Activated naive CD4-positive, alpha-beta T cell treated with anti-CD3 and anti-CD28 coated beads for 36 hours (primary cell): ENCODE measurements around the gene PCMTD2. TPM values are rescaled to one million over a fixed set of nuclear protein-coding genes. Genes with fewer than 3 reads are reported as not detected.
"Not testable (repeated sequence)": the region's sequence is repeated elsewhere in the genome, so short reads cannot be mapped to it uniquely, and the experiment has no call there.

Experiments used
- CTCF ChIA-PET: fragments of 350-600 bp; sonication (Branson Sonifier 250); formaldehyde crosslinking; loops from one replicate; lab custom pipeline; 2021; ENCODE audit warnings: antibody characterized with exemption; lab: Charles Lee
- DNase-seq: peaks from one replicate; pipeline ENCODE4 v3.0.0-alpha.2; 2020
- H3K27ac Mint-ChIP-seq: one replicate; pipeline ENCODE4 v1.8.0; 2021; ENCODE audit warnings: mild to moderate bottlenecking, mixed read lengths
- H3K27me3 Mint-ChIP-seq: one replicate; pipeline ENCODE4 v1.8.0; 2021; ENCODE audit warnings: low read depth, mixed read lengths
- H3K36me3 Mint-ChIP-seq: one replicate; pipeline ENCODE4 v1.8.0; 2021; ENCODE audit warnings: low read depth, mixed read lengths
- H3K4me1 Mint-ChIP-seq: one replicate; pipeline ENCODE4 v1.8.0; 2021; ENCODE audit warnings: low read depth, mixed read lengths
- H3K4me3 Mint-ChIP-seq: one replicate; pipeline ENCODE4 v1.8.0; 2021; ENCODE audit warnings: mild to moderate bottlenecking, moderate library complexity, mixed read lengths
- H3K9me3 Mint-ChIP-seq: one replicate; pipeline ENCODE4 v1.8.0; 2021; ENCODE audit warnings: mixed read lengths
- intact Hi-C: fragments of 100-400 bp; cut with micrococcal nuclease; formaldehyde crosslinking; loops from one replicate; pipeline ENCODE4 v1.15.1; 2023
- total RNA-seq, 2 experiments: library from RNA; stranded (reverse); gene quantifications; one replicate each; pipeline ENCODE4 v1.2.3, GENCODE V29; 2021

Gene PCMTD2
- total RNA-seq, 2 experiments from 2014 or later: 34.5 to 36.7 TPM

GRCh38 chr20:64273109-64273508 lies 17.6 kb downstream of the PCMTD2 start:
- Mint-ChIP-seq H3K4me3 (no peak overlapping the region), H3K4me1 (peaks cover 3% of the 10 kb centered on the region), H3K27me3 (no peaks in the 10 kb centered on the region), H3K36me3 (peaks cover 13% of the 10 kb centered on the region), H3K9me3 (no peaks in the 10 kb centered on the region), H3K27ac (no peak overlapping the region)
- intact Hi-C loops: no loop called here
- CTCF ChIA-PET: no interaction called here
- DNase-seq: no peak

DNA sequence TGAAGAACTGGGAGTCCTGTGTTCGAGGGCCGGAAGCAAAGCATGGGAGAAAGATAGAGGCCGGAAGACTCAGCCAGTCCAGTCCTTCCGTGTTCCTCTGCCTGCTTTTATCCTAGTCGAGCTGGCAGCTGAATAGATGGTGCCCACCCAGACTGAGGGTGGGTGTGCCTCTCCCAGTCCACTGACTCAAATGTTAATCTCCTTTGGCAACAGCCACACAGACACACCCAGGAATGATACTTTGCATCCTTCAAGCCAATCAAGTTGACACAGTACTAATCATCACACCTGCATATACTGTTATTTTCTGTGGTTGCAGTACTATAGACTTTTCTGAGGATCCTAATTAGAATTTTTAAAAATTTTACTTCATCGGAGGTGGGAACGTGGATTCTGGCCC lies 21.3 kb downstream of the PCMTD2 start:
- no peak overlapping the region for H3K4me3 Mint-ChIP-seq

DNA sequence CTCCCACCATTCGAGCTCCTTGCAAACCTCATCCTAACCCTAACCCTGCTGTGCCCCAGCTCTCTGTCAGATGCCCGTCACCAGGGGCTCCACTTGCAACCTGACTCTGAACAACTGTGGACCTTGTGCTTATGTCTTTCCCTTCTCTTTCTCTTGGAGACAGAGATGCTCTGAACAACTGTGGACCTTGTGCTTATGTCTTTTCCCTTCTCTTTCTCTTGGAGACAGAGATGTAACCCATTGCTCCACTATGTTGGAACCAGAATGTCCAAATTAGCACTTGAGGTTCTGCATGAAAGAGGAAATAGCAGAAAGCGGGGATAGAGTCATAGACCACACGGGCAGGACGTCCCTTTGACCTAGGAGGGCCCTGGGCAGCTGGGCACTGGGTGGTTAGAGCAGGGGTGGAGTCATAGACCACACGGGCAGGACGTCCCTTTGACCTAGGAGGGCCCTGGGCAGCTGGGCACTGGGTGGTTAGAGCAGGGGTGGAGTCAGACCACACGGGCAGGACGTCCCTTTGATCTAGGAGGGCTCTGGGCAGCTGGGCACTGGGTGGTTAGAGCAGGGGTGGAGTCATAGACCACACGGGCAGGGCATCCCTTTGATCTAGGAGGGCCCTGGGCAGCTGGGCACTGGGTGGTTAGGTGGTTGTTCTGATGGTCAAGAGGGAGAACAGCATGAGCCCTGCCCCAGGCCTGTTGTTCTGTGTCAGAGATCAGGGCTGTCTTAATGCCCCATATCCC lies 22.2 kb downstream of the PCMTD2 start:
- Mint-ChIP-seq H3K27me3 (no peaks in the 10 kb centered on the region), H3K4me3 (no peak overlapping the region), H3K36me3 (peaks cover 10% of the 10 kb centered on the region), H3K9me3 (no peaks in the 10 kb centered on the region), H3K4me1 (peaks cover 7% of the 10 kb centered on the region), H3K27ac (no peak overlapping the region)
- no peak for DNase-seq
- intact Hi-C loops: no loop called here
- CTCF ChIA-PET: no interaction called here

More for the DNA sequence above, 21.3 kb downstream of the PCMTD2 start:
- Mint-ChIP-seq H3K9me3 (no peaks in the 10 kb centered on the region), H3K27ac (no peak overlapping the region), H3K27me3 (no peaks in the 10 kb centered on the region), H3K36me3 (peaks cover 10% of the 10 kb centered on the region), H3K4me1 (peaks cover 6% of the 10 kb centered on the region)
- no peak for DNase-seq
- CTCF ChIA-PET: no interaction called here
- intact Hi-C loops: no loop called here

- DNase-seq: no peak
- Mint-ChIP-seq H3K27me3 (no peaks in the 10 kb centered on the region), H3K9me3 (no peaks in the 10 kb centered on the region), H3K27ac (no peak overlapping the region), H3K4me3 (no peak overlapping the region), H3K36me3 (peaks cover 8% of the 10 kb centered on the region), H3K4me1 (peaks cover 7% of the 10 kb centered on the region)
- intact Hi-C loops: no loop called here
- CTCF ChIA-PET: no interaction called here
These were observed 22.8 kb downstream of the PCMTD2 start for GRCh38 chr20:64278317-64278681.

- Mint-ChIP-seq H3K9me3 (peaks cover 2% of the 10 kb centered on the region), H3K27me3 (no peaks in the 10 kb centered on the region), H3K36me3 (peaks cover 1% of the 10 kb centered on the region), H3K4me1 (peaks cover 6% of the 10 kb centered on the region), H3K4me3 (no peak overlapping the region), H3K27ac (no peak overlapping the region)
- intact Hi-C loops: no loop called here
- CTCF ChIA-PET: no interaction called here
- DNase-seq: no peak
These were observed 24.4 kb downstream of the PCMTD2 start for GRCh38 chr20:64279826-64280459.

GRCh38 chr20:64280460-64280843 lies 24.9 kb downstream of the PCMTD2 start:
- Mint-ChIP-seq H3K4me3 (no peak overlapping the region), H3K27ac (no peak overlapping the region), H3K36me3 (no peaks in the 10 kb centered on the region), H3K27me3 (no peaks in the 10 kb centered on the region), H3K9me3 (peaks cover 2% of the 10 kb centered on the region), H3K4me1 (peaks cover 4% of the 10 kb centered on the region)
- CTCF ChIA-PET: no interaction called here
- intact Hi-C loops: no loop called here
- no peak for DNase-seq

GRCh38 chr20:64283646-64284045 lies 28.1 kb downstream of the PCMTD2 start:
- Mint-ChIP-seq H3K36me3 (no peaks in the 10 kb centered on the region), H3K9me3 (peaks cover 2% of the 10 kb centered on the region), H3K4me3 (no peak overlapping the region), H3K4me1 (peaks cover 4% of the 10 kb centered on the region), H3K27ac (no peak overlapping the region), H3K27me3 (no peaks in the 10 kb centered on the region)
- DNase-seq: no peak
- CTCF ChIA-PET: no interaction called here
- intact Hi-C loops: no loop called here

- H3K4me3 Mint-ChIP-seq, intact Hi-C loops, H3K27me3 Mint-ChIP-seq, H3K36me3 Mint-ChIP-seq, H3K4me1 Mint-ChIP-seq, H3K9me3 Mint-ChIP-seq, H3K27ac Mint-ChIP-seq: not testable (repeated sequence)
- CTCF ChIA-PET: interaction anchor here (0.6 to 2.0 kb wide), 12 partner anchors 11 to 1187 kb away, joined by 3 to 20 read pairs (median 4); partner anchors contain the start of gene PCMTD2
- DNase-seq: peak; percentile 96
These were observed 30.3 kb downstream of the PCMTD2 start for GRCh38 chr20:64285579-64286446.

DNA sequence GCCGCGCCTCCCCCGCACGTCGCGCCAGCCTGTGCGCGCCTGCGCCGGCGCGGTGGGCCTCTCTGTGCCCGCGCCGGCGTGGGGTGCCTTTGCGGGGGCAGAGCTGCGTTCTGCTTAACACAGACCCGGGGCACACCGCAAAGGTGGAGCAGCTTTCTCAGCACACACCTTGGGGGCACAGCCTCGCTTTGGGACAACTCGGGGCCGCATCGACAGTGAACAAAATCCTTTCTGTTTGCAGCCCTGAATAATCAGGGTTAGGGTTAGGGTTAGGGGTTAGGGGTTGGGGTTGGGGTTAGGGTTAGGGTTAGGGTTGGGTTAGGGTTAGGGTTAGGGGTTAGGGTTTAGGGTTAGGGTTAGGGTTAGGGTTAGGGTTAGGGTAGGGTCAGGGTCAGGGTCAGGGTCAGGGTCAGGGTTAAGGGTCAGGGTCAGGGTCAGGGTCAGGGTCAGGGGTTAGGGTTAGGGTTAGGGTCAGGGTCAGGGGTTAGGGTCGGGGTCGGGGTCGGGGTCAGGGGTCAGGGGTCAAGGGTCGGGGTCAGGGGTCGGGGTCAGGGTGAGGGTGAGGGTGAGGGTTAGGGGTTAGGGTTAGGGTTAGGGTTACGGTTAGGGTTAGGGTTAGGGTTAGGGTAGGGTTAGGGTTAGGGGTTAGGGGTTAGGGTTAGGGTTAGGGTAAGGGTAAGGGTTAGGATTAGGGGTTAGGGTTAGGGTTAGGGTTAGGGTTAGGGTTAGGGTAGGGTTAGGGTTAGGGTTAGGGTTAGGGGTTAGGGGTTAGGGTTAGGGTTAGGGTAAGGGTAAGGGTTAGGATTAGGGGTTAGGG lies 31.1 kb downstream of the PCMTD2 start:
- CTCF ChIA-PET: interaction anchor here (0.6 to 2.0 kb wide), 10 partner anchors 12 to 1163 kb away, joined by 3 to 20 read pairs (median 4); partner anchors contain the start of gene PCMTD2

DNA sequence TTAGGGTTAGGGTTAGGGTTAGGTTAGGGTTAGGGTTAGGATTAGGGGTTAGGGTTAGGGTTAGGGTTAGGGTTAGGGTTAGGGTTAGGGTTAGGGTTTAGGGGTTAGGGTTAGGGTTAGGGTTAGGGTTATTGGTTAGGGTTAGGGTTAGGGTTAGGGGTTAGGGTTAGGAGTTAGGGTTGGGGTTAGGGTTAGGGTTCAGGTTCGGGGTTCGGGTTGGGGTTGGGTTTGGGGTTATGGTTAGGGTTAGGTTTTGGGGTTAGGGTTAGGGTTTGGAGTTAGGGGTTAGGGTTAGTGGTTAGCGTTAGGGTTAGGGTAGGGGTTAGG lies 31.7 kb downstream of the PCMTD2 start:
- DNase-seq, H3K4me1 Mint-ChIP-seq, intact Hi-C loops, CTCF ChIA-PET, H3K9me3 Mint-ChIP-seq, H3K27me3 Mint-ChIP-seq, H3K4me3 Mint-ChIP-seq, H3K27ac Mint-ChIP-seq, H3K36me3 Mint-ChIP-seq: not testable (repeated sequence)

More for the DNA sequence above, 31.1 kb downstream of the PCMTD2 start:
- H3K27me3 Mint-ChIP-seq, H3K4me3 Mint-ChIP-seq, DNase-seq, H3K9me3 Mint-ChIP-seq, intact Hi-C loops, H3K4me1 Mint-ChIP-seq, H3K27ac Mint-ChIP-seq, H3K36me3 Mint-ChIP-seq: not testable (repeated sequence)

DNA sequence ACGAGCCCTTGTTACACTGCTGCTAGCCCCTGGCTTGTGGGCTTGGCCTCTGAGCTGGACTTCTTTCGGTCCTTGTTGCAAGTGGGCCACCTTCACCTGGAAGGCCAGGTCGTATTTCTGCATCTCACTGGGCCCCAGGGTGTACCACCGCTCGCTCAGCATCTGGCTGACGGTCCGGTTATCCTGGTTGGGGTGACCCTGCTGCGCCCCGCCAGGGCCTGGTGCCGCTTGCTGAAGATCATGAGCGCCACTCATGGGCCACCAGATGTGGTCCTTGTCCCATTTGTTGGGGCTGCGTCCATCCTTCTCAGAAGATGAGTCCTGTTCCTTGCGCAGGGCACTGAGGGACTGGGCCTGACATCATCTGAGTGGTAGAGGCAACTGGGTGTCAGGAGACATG lies 36.6 kb downstream of the PCMTD2 start:
- H3K36me3 Mint-ChIP-seq, H3K4me1 Mint-ChIP-seq, H3K27me3 Mint-ChIP-seq, CTCF ChIA-PET, DNase-seq, H3K27ac Mint-ChIP-seq, intact Hi-C loops, H3K4me3 Mint-ChIP-seq, H3K9me3 Mint-ChIP-seq: not testable (repeated sequence)

DNA sequence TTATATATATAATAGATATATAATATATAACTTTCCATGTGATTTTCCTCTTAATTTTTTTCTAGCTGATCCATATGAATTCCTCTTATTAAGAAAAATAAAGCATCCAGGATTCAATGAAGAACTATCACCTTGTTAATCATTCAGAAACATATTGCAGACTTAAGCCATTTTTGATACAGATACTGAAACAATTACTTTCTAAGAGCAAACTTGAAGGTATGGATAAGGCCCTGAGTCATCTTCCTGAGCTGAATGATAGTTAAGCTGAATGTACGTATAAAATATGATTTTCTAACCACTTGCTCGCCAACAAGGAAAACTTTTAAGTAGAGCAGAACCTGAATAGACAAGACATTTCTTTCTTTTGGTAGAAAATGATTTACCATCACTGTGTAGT lies 47.5 kb downstream of the PCMTD2 start:
- H3K9me3 Mint-ChIP-seq, intact Hi-C loops, H3K27ac Mint-ChIP-seq, DNase-seq, H3K4me1 Mint-ChIP-seq, H3K4me3 Mint-ChIP-seq, CTCF ChIA-PET, H3K36me3 Mint-ChIP-seq, H3K27me3 Mint-ChIP-seq: not testable (repeated sequence)
